Measurements from ENCODE around the gene SOX13.

DNA sequence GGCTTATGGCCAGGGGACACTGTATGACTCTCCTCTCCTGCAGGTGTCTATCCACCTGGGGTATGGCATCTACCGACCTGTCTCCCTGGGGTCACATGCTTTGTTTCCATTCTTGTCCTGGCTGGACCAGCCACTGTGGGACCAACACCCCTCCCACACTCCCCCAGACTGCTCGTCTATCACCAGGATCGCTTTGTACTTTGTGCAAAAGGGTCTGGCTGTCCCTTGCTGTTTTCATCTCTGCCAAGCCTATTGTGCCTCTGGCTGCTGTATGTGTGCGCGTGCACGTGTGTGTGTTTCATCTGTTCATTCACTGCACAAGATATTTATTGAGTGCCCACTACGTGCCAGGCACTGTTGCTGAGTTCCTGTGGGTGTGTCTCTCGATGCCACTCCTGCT is 53.5 kb downstream of the SOX13 start:
- TF ChIP-seq KLF13 (tag; IDR thresholded peaks at IDR 0.05; ENCODE audit: borderline replicate concordance, low read depth) = no peak
- TF ChIP-seq SETDB1 (IDR thresholded peaks at IDR 0.05; ENCODE audit: low read length) = no peak
- TF ChIP-seq, protein P1, sequence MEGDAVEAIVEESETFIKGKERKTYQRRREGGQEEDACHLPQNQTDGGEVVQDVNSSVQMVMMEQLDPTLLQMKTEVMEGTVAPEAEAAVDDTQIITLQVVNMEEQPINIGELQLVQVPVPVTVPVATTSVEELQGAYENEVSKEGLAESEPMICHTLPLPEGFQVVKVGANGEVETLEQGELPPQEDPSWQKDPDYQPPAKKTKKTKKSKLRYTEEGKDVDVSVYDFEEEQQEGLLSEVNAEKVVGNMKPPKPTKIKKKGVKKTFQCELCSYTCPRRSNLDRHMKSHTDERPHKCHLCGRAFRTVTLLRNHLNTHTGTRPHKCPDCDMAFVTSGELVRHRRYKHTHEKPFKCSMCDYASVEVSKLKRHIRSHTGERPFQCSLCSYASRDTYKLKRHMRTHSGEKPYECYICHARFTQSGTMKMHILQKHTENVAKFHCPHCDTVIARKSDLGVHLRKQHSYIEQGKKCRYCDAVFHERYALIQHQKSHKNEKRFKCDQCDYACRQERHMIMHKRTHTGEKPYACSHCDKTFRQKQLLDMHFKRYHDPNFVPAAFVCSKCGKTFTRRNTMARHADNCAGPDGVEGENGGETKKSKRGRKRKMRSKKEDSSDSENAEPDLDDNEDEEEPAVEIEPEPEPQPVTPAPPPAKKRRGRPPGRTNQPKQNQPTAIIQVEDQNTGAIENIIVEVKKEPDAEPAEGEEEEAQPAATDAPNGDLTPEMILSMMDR (IDR thresholded peaks at IDR 0.05 in 2 of 3, conservative IDR thresholded peaks at IDR 0.05 in 1 of 3; ENCODE audit: insufficient read depth in 2 of 3, low read depth in 1 of 3, low read length in 3 of 3) = no peak
- TF ChIP-seq ZNF561 (CRISPR knock-in tag; conservative IDR thresholded peaks at IDR 0.05) = no peak
- TF ChIP-seq, protein P2, sequence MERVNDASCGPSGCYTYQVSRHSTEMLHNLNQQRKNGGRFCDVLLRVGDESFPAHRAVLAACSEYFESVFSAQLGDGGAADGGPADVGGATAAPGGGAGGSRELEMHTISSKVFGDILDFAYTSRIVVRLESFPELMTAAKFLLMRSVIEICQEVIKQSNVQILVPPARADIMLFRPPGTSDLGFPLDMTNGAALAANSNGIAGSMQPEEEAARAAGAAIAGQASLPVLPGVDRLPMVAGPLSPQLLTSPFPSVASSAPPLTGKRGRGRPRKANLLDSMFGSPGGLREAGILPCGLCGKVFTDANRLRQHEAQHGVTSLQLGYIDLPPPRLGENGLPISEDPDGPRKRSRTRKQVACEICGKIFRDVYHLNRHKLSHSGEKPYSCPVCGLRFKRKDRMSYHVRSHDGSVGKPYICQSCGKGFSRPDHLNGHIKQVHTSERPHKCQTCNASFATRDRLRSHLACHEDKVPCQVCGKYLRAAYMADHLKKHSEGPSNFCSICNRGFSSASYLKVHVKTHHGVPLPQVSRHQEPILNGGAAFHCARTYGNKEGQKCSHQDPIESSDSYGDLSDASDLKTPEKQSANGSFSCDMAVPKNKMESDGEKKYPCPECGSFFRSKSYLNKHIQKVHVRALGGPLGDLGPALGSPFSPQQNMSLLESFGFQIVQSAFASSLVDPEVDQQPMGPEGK (CRISPR knock-in tag; IDR thresholded peaks at IDR 0.05; ENCODE audit: borderline replicate concordance) = no peak
- no peak for TF ChIP-seq PHTF2 (CRISPR knock-in tag; IDR thresholded peaks at IDR 0.05)
- no peak for TF ChIP-seq MAFK (IDR thresholded peaks at IDR 0.05; ENCODE audit: low read length)
